Measurements from ENCODE around the gene RHOT2.
A peak's percentile ranks its signal among the peaks of the same experiment; 100 is the strongest.

RHOT2 gene

GRCh38 chr16:670485-671352, 2.8 kb downstream of the RHOT2 start:
- DNase-seq (ENCODE audit: low spot score): no peak

- DNase-seq (ENCODE audit: low spot score): peak; percentile 61
These were observed 3.6 kb downstream of the RHOT2 start for GRCh38 chr16:671353-672131.

GRCh38 chr16:672371-672770, 4.4 kb downstream of the RHOT2 start:
- DNase-seq (ENCODE audit: low spot score): no peak

GRCh38 chr16:672851-673250, 4.9 kb downstream of the RHOT2 start:
- DNase-seq (ENCODE audit: low spot score): no peak

GRCh38 chr16:673399-673991, 5.6 kb downstream of the RHOT2 start:
- no peak for DNase-seq (ENCODE audit: low spot score)

GRCh38 chr16:674214-674881, 6.4 kb downstream of the RHOT2 start:
- DNase-seq (ENCODE audit: low spot score): no peak

- no peak for DNase-seq (ENCODE audit: low spot score)
These were observed 7.3 kb downstream of the RHOT2 start, which contains the start of gene RHBDL1 for GRCh38 chr16:674968-675883. RHBDL1 (plus strand) TSS chr16:675671; CDS start chr16:675791, 120 bp downstream.

- DNase-seq (ENCODE audit: low spot score): no peak
These were observed 8.1 kb downstream of the RHOT2 start for GRCh38 chr16:675884-676564.

GRCh38 chr16:676565-676902, 8.6 kb downstream of the RHOT2 start:
- DNase-seq (ENCODE audit: low spot score): no peak

GRCh38 chr16:676913-677312, 9.0 kb downstream of the RHOT2 start:
- no peak for DNase-seq (ENCODE audit: low spot score)

GRCh38 chr16:677316-678190, 9.6 kb downstream of the RHOT2 start:
- no peak for DNase-seq (ENCODE audit: low spot score)

GRCh38 chr16:678209-678857, 10.4 kb downstream of the RHOT2 start:
- no peak for DNase-seq (ENCODE audit: low spot score)

- DNase-seq (ENCODE audit: low spot score): peak; percentile 75
These were observed 11.2 kb downstream of the RHOT2 start for GRCh38 chr16:678858-679813.

- peak; percentile 91 for DNase-seq (ENCODE audit: low spot score)
These were observed 12.1 kb downstream of the RHOT2 start, which contains the start of gene STUB1 for GRCh38 chr16:679814-680624. STUB1 (plus strand) TSS chr16:680410; CDS start chr16:680526, 116 bp downstream.

GRCh38 chr16:680625-680945, 12.7 kb downstream of the RHOT2 start:
- DNase-seq (ENCODE audit: low spot score): no peak

GRCh38 chr16:680967-681745, 13.2 kb downstream of the RHOT2 start:
- no peak for DNase-seq (ENCODE audit: low spot score)
